Bronchial smooth muscle cell (primary cell): ENCODE results near the gene IZUMO3. TPM values are rescaled to one million over a fixed set of nuclear protein-coding genes. Genes with fewer than 3 reads are reported as not detected.

Source experiments
- total RNA-seq: library from RNA; depleted of rRNA; stranded (reverse); fragments of >200 nt; gene quantifications from 2 replicates; pipeline ENCODE4 v1.2.1, GENCODE V29; 2014

IZUMO3 gene
- total RNA-seq: not detected in 2 replicates

DNA sequence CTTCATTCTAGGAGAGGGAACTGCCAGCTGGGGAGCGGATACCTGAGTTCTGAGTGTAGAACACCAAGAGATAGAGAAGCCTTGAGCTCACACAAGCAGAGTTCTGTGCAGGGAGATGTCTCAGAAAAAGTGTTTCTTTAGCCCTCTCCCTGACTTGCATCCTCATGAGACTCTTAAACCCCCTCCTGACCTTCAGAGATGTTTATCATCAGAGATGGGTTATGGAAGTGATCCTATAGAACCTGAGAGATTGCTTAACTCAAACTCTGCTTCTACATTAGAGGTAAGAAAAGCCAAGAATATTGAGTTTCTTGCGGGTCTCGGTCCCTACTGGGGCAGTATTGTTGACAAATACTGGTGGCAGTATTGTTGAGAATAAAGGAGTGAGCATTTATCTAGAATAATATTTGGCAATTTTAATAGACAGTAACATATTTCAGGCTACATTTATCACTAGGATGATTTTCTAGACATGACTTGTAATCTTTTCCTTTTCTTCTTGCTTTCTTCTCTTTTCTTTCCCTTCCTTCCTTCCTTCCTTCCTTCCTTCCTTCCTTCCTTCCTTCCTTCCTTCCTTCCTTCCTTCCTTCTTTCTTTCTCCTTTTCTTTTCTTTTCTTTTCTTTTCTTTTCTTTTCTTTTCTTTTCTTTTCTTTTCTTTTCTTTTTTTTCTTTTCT is at the start of gene IZUMO3:
IZUMO3 (minus strand) TSS at position 51 of the 676 bp plus-strand sequence. CDS start 248 bp downstream, outside the sequence.

